Fibroblast of skin of back (primary cell): ENCODE results near the gene CPNE4.

Source experiments
- DNase-seq: peaks from one replicate; pipeline ENCODE4 v3.0.0-alpha.2; 2013

Gene CPNE4

DNA sequence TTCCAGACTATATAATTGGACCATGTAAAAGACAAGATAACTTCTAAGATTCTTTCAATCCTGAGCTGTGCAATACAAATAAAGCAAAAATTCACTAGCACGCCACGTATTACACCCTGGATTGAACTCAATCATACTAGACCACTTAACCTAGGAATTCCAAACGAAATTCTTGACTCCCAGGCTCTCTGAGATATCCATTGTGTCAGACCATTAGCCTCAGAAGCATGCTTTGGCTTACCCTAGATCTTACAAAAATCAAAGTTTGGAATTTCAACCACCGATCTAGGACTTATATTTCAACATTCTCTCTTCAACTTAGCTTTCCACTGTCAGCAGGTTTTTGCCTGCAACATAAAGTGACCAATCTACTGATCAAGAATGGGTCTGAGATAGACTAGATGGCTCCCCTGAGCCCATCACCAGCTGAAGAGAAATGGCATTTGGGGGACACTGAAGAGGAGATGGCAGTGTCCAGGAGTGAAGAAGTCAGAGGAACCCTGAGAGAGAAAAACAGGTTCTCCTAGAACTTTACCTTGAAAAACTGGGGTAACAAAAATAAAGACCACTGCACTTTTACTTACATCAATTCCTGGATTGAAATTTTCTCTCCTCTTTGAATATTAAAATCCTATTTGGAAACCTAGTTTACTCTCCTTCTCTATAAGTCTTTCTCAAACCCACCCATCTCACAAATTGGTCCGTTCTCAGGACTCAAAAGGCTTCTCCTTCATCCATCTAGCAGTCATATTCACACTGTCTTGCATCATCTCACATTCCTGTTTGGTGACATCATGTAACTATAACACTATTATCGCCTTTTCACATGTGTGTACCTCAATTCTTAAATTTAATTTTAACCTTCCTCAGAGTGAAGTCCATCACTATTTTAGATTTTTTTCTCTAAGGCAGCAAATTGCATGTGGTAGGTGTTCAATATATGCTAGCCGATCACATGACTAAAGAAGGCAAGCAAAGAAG, 18.5 kb downstream of the CPNE4 start:
- DNase-seq = peak; percentile 18

DNA sequence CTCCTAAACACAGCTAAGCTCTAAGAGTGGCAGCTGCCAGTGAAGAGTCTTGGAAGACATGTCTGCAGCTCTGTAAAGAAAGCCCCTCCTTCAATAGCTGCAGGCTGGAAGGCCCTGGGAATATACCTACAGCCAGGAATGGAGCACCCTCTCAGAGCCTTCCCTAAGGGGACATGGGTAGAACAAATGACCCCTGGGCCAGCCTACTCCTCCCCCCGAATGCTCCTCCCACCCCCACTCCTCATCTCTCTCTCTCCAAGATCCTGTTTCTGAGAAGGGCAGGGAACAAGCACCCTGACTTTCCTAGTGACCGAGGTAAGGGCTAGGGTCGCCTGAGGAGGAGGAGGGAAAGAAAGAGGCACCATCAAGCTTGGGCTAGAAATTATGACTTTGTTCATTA, 20.7 kb downstream of the CPNE4 start:
- no peak for DNase-seq

DNA sequence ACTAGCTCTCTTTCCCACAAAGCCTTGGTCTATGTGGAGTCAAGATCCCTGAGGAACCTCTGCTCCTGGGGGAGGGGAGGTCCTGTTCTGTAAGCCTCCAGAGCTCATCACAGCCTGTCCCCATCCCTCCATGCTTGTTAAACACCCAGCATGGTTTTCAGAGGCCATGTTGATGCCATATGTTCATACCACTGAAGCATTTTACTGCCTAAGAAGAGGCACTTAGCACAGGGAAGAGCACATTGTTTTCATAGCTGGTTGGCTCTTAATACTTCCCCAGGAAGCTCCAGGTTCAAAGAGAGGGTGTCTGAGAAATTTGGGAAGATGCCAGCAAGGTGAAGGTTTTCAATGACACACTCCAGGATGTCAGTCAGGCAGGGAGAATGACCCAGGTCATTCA, 25.6 kb downstream of the CPNE4 start:
- no peak for DNase-seq

DNA sequence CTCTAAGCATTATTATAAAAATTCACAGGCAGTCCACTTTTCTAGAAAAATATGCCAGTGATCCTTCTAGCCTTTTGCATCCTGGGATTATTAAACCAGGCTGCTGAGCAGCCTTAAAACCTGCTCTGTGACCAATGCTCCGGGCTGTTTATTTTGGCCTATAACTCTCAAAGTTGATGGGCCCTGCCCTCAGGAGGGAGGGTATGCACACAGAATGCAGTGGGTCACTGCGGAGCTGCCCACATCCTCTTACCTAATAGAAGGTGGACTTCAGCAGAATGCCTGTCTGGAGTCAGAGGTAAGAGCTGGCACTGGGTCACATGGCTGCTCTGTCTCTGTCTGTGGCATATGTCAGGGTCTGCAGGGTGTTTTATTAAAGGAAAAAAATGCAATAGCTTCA, 26.0 kb downstream of the CPNE4 start:
- no peak for DNase-seq

DNA sequence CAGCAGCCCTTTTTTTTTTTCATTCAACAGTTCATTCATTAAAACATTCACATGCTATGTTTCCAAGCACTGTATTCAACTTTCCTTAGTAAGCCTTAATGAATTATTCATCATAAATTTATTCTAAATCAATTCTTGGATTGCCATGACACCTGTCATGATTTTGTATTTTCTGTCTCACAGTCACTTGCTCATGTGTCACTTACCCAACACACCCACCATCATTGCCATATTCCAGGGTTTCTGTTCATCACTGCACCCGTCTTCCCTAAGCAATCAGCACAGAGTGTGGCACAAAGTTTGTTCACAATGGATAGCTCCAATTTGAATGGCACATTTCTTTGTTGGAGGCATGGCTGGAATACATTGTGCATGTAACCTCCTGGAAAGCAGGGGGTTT, 27.2 kb downstream of the CPNE4 start:
- DNase-seq = no peak

DNA sequence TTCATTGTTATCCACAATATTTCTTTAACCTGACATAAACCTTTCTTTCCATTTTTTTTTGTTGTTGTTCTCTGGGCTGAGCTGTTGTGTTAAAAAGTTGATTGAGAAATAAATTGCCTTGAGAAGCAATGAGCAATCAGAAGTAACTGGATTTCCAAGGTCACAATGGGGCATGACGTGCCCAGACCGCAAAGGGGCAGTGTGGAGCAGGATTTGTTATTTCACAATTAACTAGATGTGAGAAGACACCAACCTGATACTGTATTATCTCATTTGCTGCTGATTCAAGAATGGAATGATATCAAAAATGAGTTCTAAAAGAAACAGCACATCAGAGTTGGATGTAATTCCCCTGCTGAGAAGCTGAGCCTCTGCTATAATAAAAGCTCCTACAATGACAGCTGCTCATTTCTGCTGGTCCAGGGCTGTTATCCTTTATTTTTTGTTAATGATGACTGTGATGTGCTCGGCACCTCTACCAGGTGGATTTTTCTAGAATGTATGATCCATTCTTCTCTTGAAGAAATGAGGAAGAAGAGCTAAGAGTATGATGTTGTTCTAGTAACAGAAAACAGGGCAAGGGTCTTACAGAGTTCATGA, 28.1 kb downstream of the CPNE4 start:
- DNase-seq = peak; percentile 15

DNA sequence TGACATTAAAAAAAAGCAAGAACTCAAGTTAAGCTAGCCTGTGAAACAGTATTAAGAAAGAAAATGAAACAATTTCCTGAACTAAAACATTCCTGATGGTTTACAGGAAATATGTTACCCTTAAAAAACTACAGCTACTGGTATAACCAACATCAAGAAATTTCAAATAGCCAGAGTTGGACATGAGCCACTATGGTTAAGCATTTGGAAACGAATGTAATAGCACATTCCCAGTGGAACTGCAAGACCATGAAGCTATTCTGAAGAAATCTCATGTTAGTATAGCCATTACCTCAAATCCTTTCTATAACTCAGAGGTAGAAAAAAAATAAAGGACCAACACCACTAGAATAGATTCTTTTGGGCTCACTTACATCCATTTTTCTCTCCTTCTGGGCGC, 30.2 kb downstream of the CPNE4 start:
- DNase-seq = peak; percentile 79

DNA sequence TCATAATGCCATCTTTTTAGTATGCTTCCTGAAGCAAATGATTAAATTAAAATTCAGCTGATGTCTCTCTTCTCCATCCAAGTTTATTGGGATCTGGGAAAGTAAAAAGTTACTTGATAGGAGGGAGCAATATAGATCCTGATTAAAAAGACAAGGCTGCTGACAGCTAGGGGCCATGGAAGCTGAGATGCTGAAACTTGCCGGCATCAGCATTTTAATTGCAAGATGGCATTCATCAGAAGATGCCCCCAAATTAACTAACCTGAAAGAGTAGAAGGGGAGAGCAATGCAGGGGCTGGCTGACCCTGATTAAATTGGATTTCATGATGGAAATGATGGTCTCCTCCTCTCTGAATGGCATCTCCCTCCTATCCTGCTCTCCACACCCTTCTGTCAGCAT, 31.1 kb downstream of the CPNE4 start:
- no peak for DNase-seq

DNA sequence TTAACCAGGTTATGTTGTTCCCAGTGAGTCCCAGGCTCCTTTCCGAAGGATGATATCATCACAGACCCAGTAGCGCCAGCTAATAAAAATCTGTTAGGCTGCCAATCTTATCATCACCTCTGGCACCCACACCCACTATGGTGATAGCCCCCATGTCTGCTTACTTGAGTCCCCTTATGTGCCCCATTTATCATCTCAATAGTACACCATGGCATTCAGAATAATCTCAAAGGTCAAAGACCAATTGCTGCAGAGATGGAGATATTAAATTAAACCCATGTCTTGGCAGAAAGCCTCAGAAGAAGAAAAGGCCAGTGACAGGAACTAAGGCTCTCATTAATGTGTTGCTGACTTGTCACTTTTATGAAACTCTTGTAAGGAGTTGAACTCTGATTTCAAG, 32.8 kb downstream of the CPNE4 start:
- DNase-seq = no peak

DNA sequence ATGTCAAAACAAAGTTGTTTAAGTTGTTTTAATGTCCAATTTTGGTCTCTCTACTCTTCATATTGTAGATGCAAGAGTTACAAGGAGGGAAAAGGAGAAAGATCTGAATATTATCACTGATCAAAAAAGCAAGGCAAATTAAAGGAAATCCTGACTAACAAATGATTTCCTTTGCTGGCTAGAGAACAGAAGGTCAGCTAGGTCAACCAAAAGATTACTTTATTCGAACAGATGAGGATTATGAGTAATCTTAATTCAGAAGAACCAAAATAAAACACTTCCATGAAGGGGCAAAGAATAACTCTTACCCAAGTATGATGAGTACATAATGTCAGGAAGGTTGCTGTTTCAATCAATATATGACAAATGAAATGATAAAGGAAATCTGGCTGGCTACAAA, 33.8 kb downstream of the CPNE4 start:
- DNase-seq = no peak

DNA sequence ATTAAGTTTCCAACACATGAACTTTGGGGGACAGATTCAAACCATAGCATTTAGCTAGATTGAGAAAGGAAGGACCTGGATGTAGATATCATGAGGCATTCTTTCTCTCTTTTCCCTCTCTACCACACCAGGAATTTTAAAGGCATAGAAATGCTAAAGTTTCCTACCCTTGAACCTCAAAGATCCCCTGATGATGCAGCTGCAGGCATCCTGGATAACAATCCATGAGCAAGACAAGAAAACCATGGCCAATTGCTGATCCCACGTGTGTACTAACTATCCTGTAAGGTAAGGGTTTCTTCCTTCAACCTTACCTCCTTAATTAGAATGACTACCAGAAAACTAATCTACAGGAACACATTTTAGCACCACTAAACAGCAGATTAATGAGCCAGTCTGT, 36.8 kb downstream of the CPNE4 start:
- DNase-seq = no peak

DNA sequence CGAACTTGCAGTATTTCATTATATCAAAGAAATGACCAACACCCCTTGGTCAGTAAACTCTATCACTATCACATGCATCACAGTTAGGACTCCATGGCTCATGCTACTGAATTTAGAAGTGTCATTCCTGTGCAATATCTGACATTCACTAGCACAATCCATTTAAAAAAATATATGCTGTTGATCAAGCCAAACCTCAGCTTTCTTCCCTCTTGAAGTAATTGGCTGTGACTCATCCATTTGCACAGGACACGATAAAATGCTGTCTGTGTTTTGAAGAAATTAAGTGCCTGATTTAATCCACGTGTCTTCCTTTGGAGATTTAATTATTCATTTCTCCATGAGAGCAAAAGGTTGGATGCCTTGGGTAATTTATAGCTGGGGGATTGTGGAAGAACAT, 38.9 kb downstream of the CPNE4 start:
- DNase-seq = peak; percentile 5

DNA sequence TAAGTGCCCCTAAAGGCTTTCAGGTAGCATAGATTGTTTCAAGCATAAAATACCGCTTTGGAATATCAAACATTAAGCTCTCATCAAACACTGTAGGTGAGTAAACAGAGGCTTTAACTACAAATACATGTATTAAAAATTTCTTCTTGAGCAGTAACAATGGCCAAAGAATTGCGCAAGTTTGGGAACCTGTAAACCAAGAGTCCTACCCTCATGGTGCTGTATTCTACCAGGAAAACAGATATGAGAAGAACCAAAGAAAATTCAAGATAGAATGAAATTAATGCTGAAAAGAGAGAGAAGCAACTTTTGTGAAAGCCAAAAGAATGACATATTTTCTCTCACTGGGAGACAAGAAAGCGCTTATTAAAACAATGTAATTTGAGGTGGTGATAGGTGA, 45.5 kb downstream of the CPNE4 start:
- DNase-seq = no peak

DNA sequence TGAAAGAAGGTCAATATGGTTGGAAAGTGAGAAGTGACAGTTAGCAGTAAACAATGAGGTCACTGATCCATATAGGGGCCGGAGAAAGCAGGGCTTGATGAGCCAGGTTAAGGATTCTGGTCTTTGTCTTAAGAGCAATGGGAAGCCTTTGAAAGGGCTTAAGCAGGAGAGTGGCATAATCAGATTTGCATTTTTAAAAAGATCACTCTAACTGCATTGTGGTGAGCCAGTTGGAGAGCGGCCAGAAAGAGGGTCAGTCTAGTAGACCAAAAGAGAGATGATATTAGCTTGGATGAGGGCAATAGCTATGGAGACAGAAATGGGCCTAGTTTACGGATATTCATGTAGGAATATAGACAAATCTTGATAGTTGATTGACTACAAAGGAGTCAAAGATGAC, 46.6 kb downstream of the CPNE4 start:
- no peak for DNase-seq

DNA sequence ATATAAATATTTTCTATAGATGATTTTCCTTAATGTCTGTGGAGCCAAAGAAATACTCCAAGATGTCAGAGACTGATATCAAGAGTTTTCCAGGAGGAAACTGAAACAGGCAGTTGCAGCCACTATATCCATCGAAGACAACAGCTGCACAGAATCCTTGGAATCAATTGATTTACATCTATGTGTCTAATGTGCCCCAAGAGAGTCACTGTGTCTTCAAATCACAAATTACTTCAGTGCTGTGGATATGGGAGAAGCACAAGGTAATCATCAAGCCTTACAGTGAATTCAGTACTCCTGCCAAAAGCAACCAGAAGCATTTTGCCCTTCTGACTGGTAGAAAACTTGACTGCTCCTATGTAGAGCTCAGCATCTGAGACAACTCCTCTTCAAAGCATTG, 51.1 kb downstream of the CPNE4 start:
- no peak for DNase-seq

DNA sequence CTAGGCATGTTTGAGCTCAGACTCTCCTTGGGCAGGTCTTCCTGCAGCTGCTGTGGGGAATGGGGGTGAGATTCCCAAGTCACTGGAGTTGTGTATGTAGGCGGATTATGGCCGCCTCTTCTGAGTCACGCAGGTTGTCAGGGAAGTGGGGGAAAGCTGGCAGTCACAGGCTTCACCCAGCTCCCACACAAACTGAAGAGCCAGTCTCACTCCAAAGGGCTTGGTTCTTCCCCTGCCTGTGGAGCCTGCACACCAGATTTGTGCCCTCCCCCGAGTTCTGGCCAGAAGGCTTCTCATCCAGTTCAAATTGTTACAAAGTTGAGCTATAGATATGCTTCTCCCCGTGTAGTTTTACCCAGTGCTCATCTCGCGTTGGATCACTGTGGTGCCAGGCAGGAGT, 53.5 kb downstream of the CPNE4 start:
- DNase-seq = no peak

DNA sequence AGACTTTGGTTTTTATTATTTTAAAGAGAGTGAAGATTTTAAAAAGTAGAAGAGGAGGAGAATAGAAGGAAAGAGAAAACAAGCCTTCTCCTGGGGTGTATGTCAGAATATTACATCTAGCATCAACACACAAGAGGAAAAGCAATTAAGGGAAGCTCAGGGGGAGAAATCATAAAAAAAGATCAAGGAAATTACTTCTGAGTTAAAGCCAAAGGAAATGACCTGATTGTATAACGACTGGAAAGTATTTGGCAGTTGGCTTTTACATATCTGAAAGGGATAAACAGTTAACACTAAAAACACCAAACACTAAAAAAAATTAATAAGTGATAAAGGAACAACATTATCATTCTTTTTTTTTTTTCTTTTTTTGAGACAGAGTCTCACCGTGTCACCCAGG, 58.4 kb downstream of the CPNE4 start:
- no peak for DNase-seq

DNA sequence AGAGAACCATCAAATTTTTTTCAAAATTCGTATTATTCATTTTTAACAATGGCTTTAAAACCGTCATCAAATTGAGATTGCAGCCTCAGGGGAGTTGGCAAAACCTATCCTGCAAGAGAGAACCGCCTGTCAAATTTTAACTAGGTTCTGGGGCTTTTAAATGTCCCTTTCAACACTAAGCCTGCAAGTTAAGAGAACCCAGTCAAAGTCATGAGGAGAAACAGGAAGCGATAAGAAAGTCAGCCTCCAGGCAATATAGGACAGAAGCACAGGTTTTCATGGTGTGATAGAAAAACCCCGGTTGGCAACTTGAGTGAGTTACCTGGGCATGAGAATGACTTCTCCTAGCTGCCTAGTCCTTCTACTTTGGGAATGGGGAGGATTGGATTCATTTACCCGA, 59.8 kb downstream of the CPNE4 start:
- no peak for DNase-seq

DNA sequence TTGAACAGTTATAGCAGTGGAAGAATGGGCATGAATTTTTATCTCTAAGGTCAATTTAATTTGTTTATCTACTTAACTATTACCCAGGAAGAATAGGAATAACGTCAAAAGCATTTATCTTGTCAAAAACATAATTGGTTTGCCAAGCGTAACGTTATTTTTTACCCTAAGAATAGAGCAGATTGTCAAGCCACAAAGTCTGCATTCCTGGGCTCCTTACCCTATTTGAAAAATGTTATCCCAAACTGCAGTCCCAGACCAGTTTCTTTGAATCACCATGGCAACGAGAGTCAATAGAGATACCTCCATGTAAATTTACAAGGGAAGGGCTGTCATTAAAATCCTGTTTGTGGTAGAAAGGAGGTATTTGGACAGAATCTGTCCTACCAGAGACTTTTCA, 61.1 kb downstream of the CPNE4 start:
- DNase-seq = peak; percentile 12

DNA sequence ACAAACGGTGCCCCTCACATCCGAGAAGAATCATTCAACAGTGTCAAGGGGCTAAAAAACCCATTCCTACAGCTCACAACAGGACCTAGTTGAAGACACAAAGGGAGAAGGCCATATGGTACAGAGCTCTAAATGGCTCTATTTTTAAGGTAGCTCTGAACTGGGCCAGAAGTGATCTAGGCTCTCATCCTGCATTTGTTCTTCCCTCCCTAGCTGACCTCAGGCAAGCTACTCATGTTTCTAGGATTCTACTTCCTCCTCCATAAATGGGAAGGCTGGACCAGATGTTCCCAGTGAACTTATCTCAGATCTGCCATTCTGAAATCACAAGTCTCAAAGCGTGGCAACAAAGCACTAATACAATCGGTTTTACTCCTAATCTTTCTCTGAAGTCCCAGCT, 62.3 kb downstream of the CPNE4 start:
- no peak for DNase-seq

DNA sequence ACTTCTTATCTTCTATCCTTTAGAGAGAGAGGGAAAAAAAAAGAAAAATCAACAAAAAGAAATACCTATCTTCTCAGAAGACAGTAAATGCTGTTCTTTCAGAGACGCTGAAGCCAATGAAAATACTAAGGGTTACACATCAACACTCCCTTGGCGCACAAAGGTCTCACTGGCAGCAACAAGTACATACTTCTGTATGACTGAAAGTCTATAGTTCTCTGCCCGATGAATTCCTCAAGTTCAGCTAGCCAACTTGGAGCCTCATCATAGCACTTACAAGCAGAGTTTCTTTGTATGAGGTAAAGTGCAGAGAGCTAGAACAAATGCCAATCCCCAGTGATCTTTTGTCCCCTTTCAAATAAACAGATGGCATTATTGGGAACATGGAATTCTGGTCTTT, 62.7 kb downstream of the CPNE4 start:
- no peak for DNase-seq

DNA sequence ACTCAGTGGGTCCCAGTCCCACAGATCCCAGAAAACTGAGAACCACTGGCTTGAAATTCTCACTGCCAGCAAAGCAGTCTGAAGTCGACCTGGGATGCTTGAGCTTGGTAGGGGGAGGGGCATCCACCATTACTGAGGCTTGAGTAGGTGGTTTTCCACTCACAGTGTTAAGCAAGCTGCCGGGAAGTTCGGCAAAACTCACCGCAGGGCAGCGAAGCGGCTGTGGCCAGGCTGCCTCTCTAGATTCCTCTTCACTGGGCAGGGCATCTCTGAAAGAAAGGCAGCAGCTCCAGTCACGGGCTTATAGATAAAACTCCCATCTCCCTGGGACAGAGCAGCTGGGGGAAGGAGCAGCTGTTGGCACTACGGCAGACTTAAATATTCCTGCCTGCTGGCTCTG, 71.4 kb downstream of the CPNE4 start:
- peak; percentile 2 for DNase-seq

DNA sequence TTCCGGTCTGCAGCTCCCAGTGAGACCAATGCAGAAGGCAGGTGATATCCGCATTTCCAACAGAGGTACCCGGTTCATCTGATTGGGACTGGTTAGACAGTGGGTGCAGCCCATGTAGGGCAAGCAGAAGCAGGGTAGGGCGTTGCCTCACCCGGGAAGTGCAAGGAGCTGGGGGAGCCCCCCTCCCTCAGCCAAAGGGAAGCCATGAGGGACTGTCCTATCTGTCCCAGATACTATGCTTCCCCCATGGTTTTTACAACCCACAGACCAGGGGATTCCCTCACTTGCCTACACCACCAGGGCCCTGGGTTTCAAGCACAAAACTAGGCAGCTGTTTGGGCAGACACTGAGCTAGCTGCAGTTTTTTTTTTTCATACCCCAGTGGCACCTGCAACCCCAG, 71.8 kb downstream of the CPNE4 start:
- DNase-seq = no peak

DNA sequence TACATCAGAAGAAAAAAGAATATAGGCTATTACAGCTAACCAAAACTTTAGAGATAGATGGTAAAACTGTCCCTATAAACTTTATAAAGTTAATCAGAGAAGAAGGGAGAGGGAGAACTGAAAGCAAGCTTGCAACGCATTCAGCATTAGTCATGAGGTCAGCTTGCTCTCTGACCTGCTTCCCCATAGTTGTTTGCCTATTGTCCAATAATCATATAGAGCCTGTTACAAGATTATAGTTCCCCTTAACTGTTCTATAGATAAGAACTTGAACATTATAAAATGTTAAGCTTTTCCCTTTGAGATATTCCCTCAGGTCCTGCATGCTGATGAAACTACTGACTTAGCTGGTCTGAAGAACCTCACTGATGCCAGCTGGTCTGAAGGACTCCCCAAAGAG, 74.5 kb downstream of the CPNE4 start:
- no peak for DNase-seq
